ENCODE measurements around the gene ARID3B. TPM values are rescaled to one million over a fixed set of nuclear protein-coding genes. Genes with fewer than 3 reads are reported as not detected.

ARID3B gene
- total RNA-seq, 1 experiment from 2014 or later: 101 TPM

GRCh38 chr15:74531144-74531811 lies 9.7 kb upstream of the ARID3B start:
- Mint-ChIP-seq H3K27ac (peak overlapping the region; percentile 94 to 97 (median 94)), H3K4me3 (peak overlapping the region; percentile 28 to 45; a peak in 3 of 5 replicates), H3K9me3 (no peaks in the 10 kb centered on the region; a peak in 1 of 5 replicates), H3K27me3 (ENCODE audit: low read depth) (no peaks in the 10 kb centered on the region), H3K36me3 (ENCODE audit: insufficient read depth in 1 of 3, low read depth in 3 of 3) (no peaks in the 10 kb centered on the region), H3K4me1 (peaks cover 29 to 35% of the 10 kb centered on the region in 2 experiments)
- no peaks in the 10 kb centered on the region for H3K23me2 ChIP-seq (ENCODE audit: insufficient read length, low read depth, low read length, poor library complexity, severe bottlenecking)
- peak overlapping the region; percentile 98 for H3K27ac ChIP-seq (ENCODE audit: insufficient read length, low read depth, low read length)
- no peak for TF ChIP-seq CTCF (conservative IDR thresholded peaks at IDR 0.05)
- peak; percentile 72 for DNase-seq
- H4K8ac ChIP-seq (replicated peaks; ENCODE audit: insufficient read length, low read depth, low read length): no peak overlapping the region
- peak overlapping the region; percentile 43 for H3K4me2 ChIP-seq (ENCODE audit: insufficient read depth, insufficient read length, low read length)
- no peaks in the 10 kb centered on the region for H3K27me3 ChIP-seq (ENCODE audit: insufficient read depth, low read length)
- H3K14ac ChIP-seq (ENCODE audit: insufficient read depth, low read length): peak overlapping the region; percentile 25; the same call in 1 of the 2 replicates
- peak overlapping the region; percentile 29 for H2BK12ac ChIP-seq (ENCODE audit: insufficient read length, low read depth, low read length)
- H2AK5ac ChIP-seq (ENCODE audit: insufficient read length, low read length): no peak overlapping the region
- H3T11ph ChIP-seq (ENCODE audit: low read length): no peak overlapping the region
- no peak overlapping the region for H2AFZ ChIP-seq (ENCODE audit: low read length)
- no peak overlapping the region for H3K9ac ChIP-seq (ENCODE audit: extremely low read depth, insufficient read length, low read length)
- H3K4ac ChIP-seq (ENCODE audit: low read depth, low read length): peak overlapping the region; percentile 63
- peak overlapping the region; percentile 6 for H4K91ac ChIP-seq (ENCODE audit: insufficient read length, low read depth, low read length)
- peak overlapping the region; percentile 74 for H2BK120ac ChIP-seq (ENCODE audit: low read depth, low read length, poor library complexity, severe bottlenecking)
- no peaks in the 10 kb centered on the region for H3K79me1 ChIP-seq (ENCODE audit: insufficient read depth, low read depth, low read length, poor library complexity, severe bottlenecking)
- peak overlapping the region; percentile 5 for H4K5ac ChIP-seq (ENCODE audit: insufficient read length, low read depth, low read length)
- H3K79me2 ChIP-seq (ENCODE audit: insufficient read depth, low read length): no peaks in the 10 kb centered on the region
- no peaks in the 10 kb centered on the region for H4K20me1 ChIP-seq (ENCODE audit: control insufficient read depth, insufficient read depth, insufficient read length)
- H3K4me1 ChIP-seq (ENCODE audit: insufficient read depth, low read length): peaks cover 11% of the 10 kb centered on the region; the same call in 1 of the 2 replicates
- H2BK15ac ChIP-seq (ENCODE audit: low read depth, low read length): no peak overlapping the region
- WGBS (ENCODE audit: extremely low coverage, insufficient read length, low lambda C conversion rate): no CpG with 5 or more reads among the region's 4 CpGs
- H2BK20ac ChIP-seq (ENCODE audit: low read depth, low read length, poor library complexity, severe bottlenecking): no peak overlapping the region
- H2BK5ac ChIP-seq (ENCODE audit: insufficient read length, low read length): peak overlapping the region; percentile 88
- no peak overlapping the region for H3K56ac ChIP-seq (ENCODE audit: insufficient read length, low read depth, low read length)
- H3K9me3 ChIP-seq (ENCODE audit: control insufficient read depth, low read depth, low read length): no peaks in the 10 kb centered on the region
- H3K18ac ChIP-seq (ENCODE audit: insufficient read length, low read depth, low read length): peak overlapping the region; percentile 78
- no peak overlapping the region for H3K23ac ChIP-seq (ENCODE audit: insufficient read length, low read depth, low read length)
